Osteoblast (primary cell): Measurements from ENCODE around the gene MTLN. TPM values are rescaled to one million over a fixed set of nuclear protein-coding genes. Genes with fewer than 3 reads are reported as not detected.
"Not testable (repeated sequence)": the region's sequence is repeated elsewhere in the genome, so short reads cannot be mapped to it uniquely, and the experiment has no call there.

ENCODE experiments used
- DNase-seq: peaks from one replicate; pipeline ENCODE4 v3.0.0; 2011; ENCODE audit warnings: low spot score, mixed read lengths; ENCODE audit not compliant: insufficient read length; ENCODE audit errors: missing footprints
- H2AFZ ChIP-seq: 2 replicates; pipeline ENCODE4 v1.6.0; 2011; ENCODE audit warnings: mild to moderate bottlenecking, low read length
- H3K27ac ChIP-seq: 2 replicates; pipeline ENCODE4 v1.5.1; 2011; ENCODE audit warnings: mild to moderate bottlenecking, low read depth, low read length, moderate library complexity
- H3K27me3 ChIP-seq: 2 replicates; pipeline ENCODE4 v1.6.0; 2012; ENCODE audit warnings: mild to moderate bottlenecking, control low read depth, inconsistent platforms, low read length, moderate library complexity; ENCODE audit not compliant: insufficient read depth
- H3K36me3 ChIP-seq: 2 replicates; pipeline ENCODE4 v1.5.1; 2011; ENCODE audit warnings: mild to moderate bottlenecking, low read length, control low read depth, moderate library complexity; ENCODE audit not compliant: insufficient read depth
- H3K4me1 ChIP-seq: 2 replicates; pipeline ENCODE4 v1.5.1; 2011; ENCODE audit warnings: mild to moderate bottlenecking, low read length, control low read depth, moderate library complexity; ENCODE audit not compliant: insufficient read depth
- H3K4me2 ChIP-seq: 2 replicates; pipeline ENCODE4 v1.6.0; 2011; ENCODE audit warnings: mild to moderate bottlenecking, low read length; ENCODE audit not compliant: insufficient read depth
- H3K4me3 ChIP-seq: fragments of 200-600 bp; sonication (generic); 3 replicates; pipeline ENCODE4 v1.5.1; 2012; ENCODE audit warnings: mild to moderate bottlenecking, low read length, inconsistent platforms; ENCODE audit not compliant: insufficient read depth
- H3K79me2 ChIP-seq: 2 replicates; pipeline ENCODE4 v1.6.0; 2012; ENCODE audit warnings: mild to moderate bottlenecking, low read length, control low read depth, inconsistent platforms; ENCODE audit not compliant: insufficient read depth
- H3K9me3 ChIP-seq: 2 replicates; pipeline ENCODE4 v1.5.1; 2011; ENCODE audit warnings: low read depth, low read length, control low read depth
- H4K20me1 ChIP-seq: 2 replicates; pipeline ENCODE4 v1.6.0; 2012; ENCODE audit warnings: mild to moderate bottlenecking, low read length, control low read depth; ENCODE audit not compliant: insufficient read depth
- CTCF ChIP-seq: IDR thresholded peaks from 2 replicates; pipeline ENCODE4 v1.5.1; 2011; ENCODE audit warnings: mild to moderate bottlenecking, low read depth, low read length, moderate library complexity; ENCODE audit errors: extremely low read depth
- total RNA-seq: library from RNA; depleted of rRNA; stranded (reverse); fragments of >200 nt; gene quantifications from 2 replicates; pipeline ENCODE4 v1.2.3, GENCODE V29; 2012

MTLN gene
- total RNA-seq, 1 donor, result 35.1 TPM

DNA sequence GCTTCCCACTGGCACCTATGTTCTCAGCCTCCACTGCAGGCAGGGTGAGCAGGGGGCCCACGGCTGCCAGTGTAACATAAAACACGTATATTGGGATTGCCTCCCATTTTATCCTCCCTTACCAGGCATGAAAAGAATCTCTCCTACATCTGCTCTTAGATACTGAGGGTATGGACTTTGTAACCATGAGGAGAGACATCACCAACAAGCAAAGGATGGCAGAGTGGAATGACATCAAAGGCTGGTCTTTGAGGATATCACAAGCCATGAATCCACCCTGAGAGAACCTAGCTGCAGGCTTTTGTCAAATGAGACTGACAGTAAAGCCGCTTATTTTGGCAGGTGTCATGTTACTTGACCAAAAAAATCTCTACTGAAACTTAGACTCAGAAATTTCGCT, 14.9 kb downstream of the MTLN start:
- no peaks in the 10 kb centered on the region for H3K36me3 ChIP-seq
- no peak for DNase-seq
- TF ChIP-seq CTCF, result no peak
- H3K27me3 ChIP-seq, result no peaks in the 10 kb centered on the region
- H4K20me1 ChIP-seq, result no peaks in the 10 kb centered on the region
- no peaks in the 10 kb centered on the region for H3K79me2 ChIP-seq
- no peak overlapping the region for H3K4me2 ChIP-seq
- H2AFZ ChIP-seq, result no peak overlapping the region
- no peak overlapping the region for H3K27ac ChIP-seq
- H3K9me3 ChIP-seq, result no peaks in the 10 kb centered on the region
- H3K4me1 ChIP-seq, result no peaks in the 10 kb centered on the region
- no peak overlapping the region for H3K4me3 ChIP-seq

DNA sequence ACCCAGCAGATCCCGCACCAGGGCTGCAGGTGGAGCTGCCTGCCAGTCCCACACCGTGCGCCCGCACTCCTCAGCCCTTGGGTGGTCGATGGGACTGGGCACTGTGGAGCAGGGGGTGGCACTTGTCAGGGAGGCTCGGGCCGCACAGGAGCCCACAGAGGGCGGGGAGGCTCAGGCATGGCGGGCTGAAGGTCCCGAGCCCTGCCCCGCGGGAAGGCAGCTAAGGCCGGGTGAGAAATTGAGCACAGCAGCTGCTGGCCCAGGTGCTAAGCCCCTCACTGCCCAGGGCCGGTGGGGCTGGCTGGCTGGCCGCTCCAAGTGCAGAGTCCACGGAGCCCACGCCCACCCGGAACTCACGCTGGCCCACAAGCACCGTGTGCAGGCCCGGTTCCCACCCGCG, 22.2 kb downstream of the MTLN start:
- H3K9me3 ChIP-seq, DNase-seq, H3K27ac ChIP-seq, H3K27me3 ChIP-seq, H3K4me1 ChIP-seq, H3K36me3 ChIP-seq, H3K79me2 ChIP-seq, H3K4me3 ChIP-seq, H3K4me2 ChIP-seq, H4K20me1 ChIP-seq, H2AFZ ChIP-seq: not testable (repeated sequence)

- peaks cover 3% of the 10 kb centered on the region for H3K9me3 ChIP-seq
- no peaks in the 10 kb centered on the region for H3K36me3 ChIP-seq
- H3K4me3 ChIP-seq, result no peak overlapping the region
- no peak for DNase-seq
- no peak overlapping the region for H3K4me2 ChIP-seq
- no peaks in the 10 kb centered on the region for H3K27me3 ChIP-seq
- H3K79me2 ChIP-seq, result no peaks in the 10 kb centered on the region
- TF ChIP-seq CTCF, result no peak
- H2AFZ ChIP-seq, result no peak overlapping the region
- H3K4me1 ChIP-seq, result no peaks in the 10 kb centered on the region
- no peak overlapping the region for H3K27ac ChIP-seq
- no peaks in the 10 kb centered on the region for H4K20me1 ChIP-seq
Observed at GRCh38 chr2:110182449-110182848, 29.9 kb downstream of the MTLN start.

DNA sequence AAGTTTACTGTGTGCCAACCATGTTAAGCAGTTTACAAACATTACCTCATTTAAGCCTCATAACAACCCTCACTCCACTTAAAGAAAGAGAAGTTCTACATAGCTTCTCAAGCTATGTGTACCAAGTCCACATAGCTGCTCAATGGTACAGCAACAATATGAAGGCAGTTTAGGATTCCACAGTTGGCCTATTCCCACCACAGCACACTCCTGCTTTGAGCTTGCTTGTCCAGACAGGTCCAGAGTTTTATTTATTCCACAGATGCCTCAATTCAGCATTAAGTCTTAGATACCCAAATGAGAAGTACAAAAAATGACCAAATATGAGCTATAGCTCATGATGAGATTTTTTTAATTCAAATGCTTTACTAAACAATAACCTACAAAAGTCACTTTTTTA, 32.3 kb downstream of the MTLN start:
- no peak overlapping the region for H3K27ac ChIP-seq
- DNase-seq, result no peak
- H4K20me1 ChIP-seq, result no peaks in the 10 kb centered on the region
- no peaks in the 10 kb centered on the region for H3K4me1 ChIP-seq
- H3K36me3 ChIP-seq, result no peaks in the 10 kb centered on the region
- peaks cover 3% of the 10 kb centered on the region for H3K9me3 ChIP-seq
- H3K4me2 ChIP-seq, result no peak overlapping the region
- H2AFZ ChIP-seq, result no peak overlapping the region
- H3K79me2 ChIP-seq, result no peaks in the 10 kb centered on the region
- no peak overlapping the region for H3K4me3 ChIP-seq
- no peaks in the 10 kb centered on the region for H3K27me3 ChIP-seq
- TF ChIP-seq CTCF, result no peak

DNA sequence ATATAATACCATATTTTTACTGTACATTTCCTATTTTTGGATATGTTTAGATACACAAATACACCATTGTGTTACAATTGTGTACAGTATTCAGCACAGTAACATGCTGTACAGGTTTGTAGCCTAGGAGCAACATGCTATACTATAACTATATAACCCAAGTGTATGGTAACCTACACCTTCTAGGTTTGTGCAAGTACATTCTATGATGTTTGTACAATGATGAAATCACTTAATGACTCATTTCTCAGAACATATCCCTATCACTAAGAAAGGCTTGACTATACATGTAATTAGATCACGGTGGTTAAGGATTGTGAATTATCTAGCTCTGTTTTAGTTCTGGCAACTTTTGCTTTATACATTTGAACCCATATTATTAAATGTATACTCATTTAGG, 38.8 kb downstream of the MTLN start:
- no peak overlapping the region for H2AFZ ChIP-seq
- no peaks in the 10 kb centered on the region for H3K9me3 ChIP-seq
- no peaks in the 10 kb centered on the region for H3K79me2 ChIP-seq
- no peak for TF ChIP-seq CTCF
- H3K4me2 ChIP-seq, result no peak overlapping the region
- no peaks in the 10 kb centered on the region for H3K4me1 ChIP-seq
- H3K36me3 ChIP-seq, result no peaks in the 10 kb centered on the region
- H3K4me3 ChIP-seq, result no peak overlapping the region
- DNase-seq, result peak; percentile 65
- H3K27ac ChIP-seq, result no peak overlapping the region
- H3K27me3 ChIP-seq, result no peaks in the 10 kb centered on the region
- no peaks in the 10 kb centered on the region for H4K20me1 ChIP-seq
